GOT3 (cell line): ENCODE measurements around the gene MEDAG.

Source experiments
- DNase-seq: peaks from one replicate; lab custom pipeline; 2025; ENCODE audit warnings: mixed read lengths; lab: John Stamatoyannopoulos, UW

The MEDAG gene

DNA sequence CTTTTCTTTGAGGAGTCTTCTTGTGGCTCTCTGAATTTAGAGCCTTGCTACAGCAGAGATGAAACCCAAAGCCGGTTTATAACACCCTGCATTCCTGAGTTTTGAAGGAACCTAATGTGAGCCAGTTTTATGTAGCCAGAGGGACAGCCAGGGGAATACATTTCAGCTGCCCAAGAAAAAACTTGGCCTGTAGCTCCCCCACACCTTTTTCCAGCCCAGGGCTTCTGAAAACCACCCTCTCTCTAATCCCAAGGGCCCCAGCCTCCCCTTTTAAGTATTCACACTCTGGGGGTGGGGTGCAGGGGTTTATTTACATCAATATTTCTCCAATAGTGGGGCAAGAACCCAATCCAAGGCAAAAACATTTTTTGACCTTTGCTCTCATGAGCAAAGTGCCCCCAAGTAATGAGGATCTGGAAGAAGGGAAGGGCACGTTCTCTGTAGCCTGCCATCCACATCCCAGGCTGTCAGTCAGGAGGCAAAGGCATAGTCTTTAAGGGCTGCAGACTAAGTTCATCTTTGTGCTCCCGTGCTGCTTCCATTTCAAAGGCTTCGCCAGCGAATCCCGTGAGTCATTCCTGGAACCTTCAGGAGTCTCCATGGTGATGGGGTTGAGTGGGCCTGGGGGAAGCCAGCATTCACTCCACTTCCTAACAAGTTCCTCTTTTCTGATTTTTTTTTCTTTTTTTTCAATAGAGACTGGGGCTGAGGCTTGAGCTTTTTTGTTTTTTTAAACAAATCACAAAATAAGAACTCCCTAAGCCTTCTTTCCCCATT, 33.2 kb upstream of the MEDAG start:
- DNase-seq = peak; percentile 28

DNA sequence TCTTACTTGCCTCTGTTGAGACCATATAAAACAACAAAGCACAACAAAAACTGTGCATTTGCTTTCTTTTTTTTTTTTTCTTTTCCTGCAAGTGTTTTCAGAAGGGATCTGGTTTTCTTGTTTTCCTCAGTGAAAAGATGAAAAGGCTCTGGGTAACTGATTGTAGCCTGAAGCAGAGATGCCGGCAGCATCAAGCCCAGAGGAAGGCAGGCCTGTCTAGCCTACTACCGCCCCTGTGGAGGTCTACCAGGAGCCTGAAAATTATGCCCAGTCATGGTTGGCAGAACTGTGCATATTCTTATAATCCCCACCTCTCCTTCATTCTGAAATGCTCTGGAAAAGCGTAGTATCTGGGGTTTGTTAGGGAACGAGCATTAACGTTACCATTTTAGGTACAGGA, 32.6 kb upstream of the MEDAG start:
- DNase-seq = no peak

DNA sequence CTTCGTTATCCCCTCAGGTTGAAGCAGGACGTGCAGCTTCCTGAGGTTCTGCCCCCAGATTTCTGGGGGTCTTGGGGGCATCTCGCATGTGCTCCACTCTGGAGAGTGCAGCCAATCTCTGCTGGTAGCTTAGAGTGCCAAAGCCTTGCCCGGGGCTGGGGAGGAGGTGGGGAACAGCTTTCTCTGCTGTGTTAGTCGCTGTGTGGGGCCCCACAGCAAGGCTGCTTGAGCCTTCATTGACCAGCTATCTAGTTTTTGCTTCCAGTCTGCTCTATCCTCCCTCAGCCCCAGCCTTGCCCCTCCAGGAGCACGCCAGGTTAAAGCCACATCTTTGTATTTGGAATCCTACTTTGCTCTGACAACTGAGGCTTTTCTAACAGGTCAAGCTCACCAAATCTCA, 32.0 kb upstream of the MEDAG start:
- no peak for DNase-seq

DNA sequence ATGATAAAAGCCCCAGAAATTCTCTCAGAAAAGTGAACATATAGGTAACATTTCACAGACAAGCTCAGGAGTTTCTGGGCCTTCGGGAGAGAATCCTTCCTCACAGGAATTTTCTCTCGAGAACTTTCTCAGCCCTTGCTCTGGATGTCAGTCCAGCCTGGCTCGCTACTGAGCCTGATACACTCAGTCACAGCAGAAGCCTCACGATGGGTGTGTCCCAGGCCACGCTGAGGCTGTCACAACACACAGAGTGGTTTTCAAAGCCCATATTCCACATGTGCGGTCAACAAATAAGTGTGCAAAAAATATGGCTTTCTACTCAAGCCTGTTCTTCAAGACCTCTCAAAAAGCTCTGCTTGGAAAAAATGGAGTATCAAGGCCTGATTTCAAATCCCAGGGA, 31.5 kb upstream of the MEDAG start:
- DNase-seq = no peak

DNA sequence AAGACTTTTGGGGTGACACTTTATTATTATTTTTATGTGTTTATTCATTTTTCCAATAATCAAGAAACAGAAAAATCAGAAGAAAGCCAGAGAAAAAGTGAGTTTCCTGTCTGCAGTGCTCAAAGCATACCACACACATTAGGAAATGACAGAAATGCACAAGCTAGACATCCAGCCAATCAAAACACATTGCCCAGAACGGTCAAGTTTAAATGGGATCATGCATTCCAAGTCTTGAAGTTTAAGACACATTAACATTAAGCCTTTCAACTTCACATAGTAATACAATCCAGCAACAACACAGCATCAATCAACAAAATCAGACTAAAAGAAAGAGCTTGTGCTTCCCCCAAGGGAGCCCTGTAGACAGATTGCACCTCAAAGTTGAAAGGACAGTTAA, 28.7 kb upstream of the MEDAG start:
- DNase-seq = no peak

DNA sequence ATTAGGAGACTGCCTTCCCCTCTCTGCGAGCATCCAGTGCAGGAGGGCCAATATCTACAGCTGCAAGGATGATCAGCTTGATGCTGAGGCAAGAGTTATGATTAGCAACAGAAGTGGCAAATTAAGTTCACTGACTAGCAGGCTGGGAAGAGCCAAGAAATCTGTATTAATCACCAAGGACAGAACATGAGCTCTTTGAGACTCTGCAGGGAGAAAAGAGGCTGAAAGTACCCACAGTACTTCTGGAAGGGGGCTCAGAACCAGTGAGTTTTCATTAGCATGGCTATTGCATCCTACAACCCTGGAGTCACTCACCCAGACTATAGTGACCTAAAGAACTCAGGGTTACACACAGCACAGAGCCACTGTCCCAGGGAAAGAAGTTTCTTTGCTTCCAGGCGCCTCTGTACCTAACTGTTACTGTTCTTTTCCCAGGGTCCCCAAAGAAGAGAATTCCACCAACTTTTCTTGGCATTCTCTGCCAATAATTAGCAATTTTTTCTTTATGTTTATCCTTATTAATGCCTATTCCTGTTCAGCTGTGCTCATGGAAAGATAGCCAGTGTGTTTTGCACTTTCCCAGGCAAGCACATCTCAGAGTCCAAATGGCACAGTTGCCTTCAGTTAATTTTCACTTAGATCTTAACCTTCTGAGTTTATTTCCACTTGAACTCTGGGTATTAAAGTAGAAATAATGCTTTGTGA, 25.8 kb upstream of the MEDAG start:
- no peak for DNase-seq

DNA sequence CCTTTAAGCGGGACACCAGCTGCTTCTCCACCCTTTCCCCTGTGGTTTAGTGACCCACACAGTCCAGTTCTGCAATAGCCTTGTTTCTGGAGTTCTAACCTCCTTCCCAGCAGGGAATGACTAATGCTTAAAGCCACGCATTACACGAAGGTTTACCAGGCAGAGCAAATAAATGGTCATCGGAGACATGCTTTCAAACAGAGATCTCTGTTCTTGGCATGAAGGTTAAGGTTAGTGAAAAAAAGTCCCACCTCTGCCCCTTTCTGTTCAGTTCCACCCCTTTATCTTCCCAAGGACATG, 25.3 kb upstream of the MEDAG start:
- no peak for DNase-seq

DNA sequence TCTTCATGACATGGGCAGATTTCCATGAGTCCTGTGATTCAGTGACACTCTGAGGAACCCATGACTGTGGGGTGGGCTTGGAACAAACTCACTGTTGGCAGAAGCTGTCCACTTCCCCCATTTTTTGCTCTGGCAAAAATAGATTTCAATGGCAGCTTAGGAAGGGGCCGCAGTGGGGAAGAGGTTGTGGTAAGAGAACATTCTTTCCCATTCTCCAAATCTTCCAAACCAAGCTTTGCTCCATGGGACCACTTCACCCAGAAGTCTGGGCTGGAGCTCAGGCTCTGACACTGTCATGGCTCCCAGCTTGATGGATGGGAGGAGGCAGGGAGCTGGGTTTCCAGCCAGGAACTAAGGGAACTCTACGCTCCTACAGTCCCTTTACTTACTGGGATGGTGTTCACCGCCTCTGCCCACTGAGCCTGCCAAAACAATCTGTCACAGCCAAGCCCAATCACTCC, 24.9 kb upstream of the MEDAG start:
- DNase-seq = no peak

DNA sequence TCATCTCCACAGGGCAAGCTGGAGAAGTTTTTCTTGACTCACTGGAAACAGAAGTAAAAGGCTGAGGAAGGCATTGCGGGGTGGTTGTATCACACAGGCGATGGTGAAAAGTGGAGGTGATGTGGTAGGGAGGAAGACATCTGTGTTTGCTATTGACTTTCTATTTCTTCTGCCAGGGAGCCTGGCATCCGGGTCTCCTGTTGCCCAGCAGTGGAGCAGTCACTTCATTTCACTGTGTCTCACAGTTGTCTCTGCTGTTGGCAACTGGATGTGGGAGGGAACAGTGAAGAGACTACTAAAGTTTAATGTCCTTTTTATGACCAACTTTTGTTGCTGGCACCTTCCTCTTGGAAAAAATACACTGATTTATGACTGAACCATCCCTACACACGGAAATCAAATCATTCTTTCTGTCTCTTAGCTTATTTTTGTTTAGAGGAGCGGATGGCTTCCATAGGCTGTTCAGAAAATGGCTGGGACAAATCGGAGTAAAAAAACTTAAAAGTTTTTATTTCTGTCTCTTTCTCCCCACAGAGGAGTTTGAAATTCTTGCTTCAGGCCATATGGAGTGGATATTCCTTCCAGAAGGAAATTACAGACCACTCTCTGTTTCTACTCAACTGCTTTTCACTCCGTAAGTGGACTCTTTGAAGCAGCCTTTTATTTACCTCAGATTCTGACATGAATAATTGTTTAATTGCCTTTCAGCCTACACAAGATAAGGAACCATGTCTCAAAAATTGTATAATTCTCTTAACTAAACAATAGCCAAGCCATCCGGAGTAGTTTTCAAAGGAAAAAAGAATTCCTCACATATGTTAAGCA, 23.8 kb upstream of the MEDAG start:
- no peak for DNase-seq

DNA sequence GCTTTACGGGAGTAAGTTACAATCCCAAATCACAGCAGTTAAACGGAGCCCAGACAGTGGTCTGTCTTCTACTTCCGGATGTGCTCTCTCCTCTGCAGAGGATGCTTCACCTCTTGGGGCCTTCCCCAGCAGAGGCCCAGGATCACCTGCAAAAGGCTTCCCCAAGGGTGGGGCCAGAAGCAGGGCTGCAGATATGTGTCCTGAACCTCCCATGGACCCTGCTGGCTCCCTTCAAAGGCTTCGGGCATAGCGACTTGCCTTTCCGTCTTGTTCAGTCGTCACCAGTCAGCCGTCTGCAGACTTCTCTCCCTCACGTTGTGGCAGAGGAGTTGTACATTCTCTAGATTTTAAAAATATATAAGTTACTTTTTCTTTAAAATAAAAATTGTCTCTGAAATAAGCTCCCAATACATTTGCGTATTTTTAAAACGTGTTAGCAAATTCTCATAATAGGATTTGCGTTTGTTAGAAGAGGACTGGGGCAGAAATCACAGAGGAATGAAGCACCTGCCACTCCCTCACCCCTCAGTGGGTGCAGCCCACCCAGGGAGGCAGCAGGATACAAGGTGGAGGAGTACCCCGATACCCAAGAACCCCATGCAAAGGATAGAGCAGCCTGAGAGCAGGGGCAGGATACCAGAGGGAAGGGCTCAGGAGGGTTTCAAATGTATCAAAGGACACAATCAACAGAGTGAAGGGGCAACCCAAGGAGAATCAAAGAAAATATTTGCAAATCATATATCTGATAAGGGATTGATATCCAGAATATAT, 22.9 kb upstream of the MEDAG start:
- DNase-seq = no peak

DNA sequence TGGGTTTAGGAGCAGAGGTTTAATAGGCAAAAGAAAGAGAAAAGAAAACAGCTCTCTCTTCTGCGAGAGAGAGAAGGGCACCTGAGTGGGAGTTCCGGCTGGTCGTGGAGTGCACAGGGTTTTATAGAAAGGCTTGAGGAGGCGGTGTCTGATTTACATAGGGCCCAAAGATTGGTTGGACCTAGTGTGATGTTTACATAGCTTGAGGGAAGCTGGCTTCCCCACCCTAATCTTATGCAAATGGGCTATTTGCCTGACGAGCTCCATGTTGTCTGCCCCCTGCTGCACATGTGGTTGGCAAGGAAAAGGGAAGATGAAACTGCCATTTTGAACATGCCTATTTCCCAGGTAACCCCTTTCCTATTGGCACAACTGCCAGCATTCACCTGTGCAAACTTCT, 21.5 kb upstream of the MEDAG start:
- no peak for DNase-seq

DNA sequence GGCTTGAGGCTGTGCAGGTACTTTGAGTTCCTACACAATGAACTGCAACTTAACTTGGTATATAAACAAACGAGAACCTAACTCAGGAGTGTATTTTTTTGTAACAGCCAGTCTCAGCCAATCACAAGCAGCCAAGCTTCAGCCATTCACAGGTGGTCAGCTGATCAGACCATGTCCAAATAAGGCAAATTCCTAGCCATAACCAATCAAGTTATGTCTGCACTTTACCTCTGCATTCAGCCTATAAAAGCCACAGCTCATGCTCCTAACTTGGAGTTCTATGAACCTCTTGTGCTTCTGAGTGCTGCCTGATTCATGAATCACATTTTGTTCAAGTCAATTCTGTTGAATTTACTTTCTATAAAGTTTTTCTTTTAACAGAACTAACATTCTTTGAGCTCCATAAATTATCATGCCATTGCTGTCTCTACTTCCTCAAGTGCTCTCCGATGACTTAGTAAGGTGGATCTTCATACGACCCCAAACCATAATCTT, 16.8 kb upstream of the MEDAG start:
- DNase-seq = no peak

DNA sequence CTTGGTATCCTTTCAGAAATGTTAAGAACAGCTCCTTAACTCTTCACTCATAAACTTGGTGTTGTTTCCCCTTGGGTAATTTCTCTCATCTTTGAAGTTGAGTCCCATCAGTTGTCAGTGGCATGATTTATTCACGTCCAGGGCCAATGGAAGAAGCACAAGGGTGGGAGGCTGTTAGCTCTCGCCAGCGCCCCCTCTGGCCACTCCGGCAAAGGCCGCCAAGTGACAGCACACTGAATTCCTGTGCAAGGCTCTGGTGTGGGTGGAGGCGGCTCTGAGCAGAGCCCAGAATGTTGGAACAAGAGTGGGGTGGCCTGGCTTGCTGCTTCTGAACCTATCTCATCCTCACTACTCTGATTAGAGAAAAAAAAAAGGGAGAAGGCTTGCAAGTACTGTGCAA, 13.1 kb upstream of the MEDAG start:
- no peak for DNase-seq

DNA sequence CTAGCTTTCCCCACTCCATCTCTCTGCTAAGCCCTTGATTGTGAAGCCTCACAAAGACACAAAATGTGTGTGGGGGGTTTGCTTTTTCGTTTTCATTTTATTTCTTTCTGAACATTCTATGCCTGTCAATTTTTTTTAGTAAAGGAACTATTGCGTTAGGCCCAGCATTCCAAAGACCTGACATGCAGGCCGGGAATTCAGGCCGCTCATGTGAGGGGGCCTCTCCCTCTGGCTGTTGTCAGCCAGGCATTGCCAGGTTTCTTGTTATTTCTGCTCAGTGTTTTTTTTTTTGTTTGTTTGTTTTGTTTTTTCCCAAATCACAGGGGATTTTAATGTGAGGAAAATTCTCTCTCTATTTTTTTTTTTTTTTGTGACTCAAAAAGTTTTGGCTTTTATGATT, 10.3 kb upstream of the MEDAG start:
- no peak for DNase-seq

DNA sequence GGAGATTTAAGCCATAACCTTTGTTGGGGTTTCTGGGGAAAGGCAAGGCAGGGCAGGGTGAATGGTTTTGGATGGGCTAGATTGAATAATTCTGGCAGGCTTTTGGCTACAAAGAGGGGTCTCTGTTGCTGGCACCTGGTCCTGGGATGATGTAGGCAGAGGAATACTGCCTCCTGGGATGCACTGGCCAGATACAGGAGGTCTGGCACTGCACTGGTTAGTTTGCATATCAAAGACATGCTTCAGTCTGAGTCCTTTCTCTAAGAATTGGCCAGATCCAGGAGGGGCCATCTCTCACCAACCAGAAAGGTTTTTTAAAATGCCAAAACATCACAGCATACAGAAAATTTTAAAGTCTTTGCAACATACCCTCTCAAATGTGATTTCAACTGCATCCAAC, 8.0 kb upstream of the MEDAG start:
- DNase-seq = no peak

DNA sequence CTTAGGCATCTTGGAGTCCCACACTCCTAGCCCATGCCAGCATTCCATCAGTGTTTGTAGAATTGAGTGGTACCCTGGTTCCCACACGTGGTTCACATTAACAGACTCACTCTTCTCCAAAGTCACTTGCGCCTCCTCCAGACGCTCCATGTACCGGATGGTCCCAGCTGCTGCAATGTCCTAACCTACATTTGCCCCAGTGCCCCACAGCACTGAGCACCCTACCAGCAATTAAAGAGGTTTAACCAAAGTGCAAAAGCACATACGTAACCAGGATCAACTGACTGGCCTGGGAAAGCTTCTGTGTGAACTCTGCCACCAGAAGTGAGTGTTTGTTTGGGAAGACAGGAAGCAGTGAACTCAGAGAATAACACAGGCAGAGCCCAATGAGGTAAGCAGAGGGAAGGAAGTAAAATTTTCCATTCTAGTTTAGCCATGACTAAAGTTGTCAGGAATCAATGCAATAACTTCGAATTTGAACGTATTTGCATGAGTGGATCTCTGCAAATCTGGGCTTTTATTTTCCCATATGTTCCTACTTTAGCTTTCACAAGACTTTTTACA, 7.3 kb upstream of the MEDAG start:
- DNase-seq = peak; percentile 9

DNA sequence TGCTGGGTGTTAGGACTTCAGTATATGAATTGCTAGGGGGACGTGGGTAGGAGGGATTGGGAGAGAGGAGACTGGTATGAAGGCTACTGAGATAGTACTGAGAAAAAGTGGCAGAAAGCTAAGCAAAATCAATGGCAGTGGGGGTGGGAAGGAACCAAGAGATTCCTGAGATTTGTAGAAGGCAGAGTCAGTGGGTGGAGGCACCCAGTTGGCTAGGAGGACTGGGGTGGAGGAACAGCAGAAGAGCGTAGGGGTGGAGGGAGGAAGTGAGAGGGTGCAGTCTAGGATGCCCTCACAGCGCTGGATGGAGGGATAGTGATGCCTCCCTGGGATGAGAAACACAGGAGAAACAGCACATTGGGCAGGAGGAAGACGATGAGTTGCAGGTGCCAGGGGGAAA, 5.6 kb upstream of the MEDAG start:
- no peak for DNase-seq

DNA sequence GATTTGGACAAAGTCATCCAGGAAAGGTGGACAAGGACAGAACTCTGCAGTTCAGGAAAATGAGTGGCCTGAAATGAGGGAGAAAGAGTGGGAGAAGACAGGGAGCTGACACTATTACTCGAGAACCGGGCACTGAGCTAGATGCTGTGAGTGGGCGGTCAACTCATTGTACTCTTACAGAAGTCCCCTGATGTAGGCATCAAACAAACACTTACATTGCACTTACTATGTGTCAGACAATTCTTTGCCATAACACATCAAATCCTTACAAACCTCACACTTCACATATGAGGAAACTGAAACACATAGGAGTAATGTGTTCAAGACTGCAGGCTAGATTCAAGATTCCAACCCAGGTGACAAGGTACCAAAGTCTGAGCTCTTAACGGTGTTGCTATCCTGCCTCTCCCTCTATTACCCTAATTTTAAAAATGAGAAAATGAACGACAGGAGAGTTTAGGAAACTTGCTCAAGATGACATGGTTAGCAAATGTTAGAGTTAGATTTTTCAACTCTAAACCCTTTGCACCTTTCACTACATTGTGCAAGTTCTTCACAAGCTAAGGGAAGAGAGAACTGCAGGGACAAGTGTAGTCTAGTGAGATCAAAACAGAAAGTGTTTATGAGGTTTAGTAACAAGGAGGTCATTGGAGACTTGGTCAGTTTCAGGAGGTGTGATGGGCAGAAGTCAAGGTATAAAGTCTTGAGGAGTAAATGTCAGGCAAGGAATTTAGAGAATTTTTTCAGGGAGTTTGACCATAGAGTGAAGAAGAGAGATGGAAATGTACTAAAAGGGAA, 4.9 kb upstream of the MEDAG start:
- DNase-seq = no peak

DNA sequence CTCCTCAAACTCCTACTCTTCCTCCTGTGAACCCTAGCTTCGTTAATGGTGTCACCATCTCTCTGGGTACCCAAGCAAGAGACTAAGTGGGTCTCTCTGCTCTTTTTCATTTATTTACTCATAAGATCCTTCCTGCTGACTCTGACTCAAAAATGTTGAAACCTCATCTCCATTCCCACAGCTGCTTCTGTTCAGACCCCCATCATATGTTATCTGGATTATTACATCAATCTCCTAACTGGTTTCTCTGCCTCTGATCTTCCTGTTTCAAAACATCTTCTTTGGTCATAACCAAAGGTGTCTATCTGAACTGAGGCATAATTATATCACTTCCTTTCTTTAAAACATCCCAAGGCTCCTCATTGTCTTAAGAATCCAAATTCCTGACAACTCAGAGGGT, 2.0 kb upstream of the MEDAG start:
- DNase-seq = no peak

DNA sequence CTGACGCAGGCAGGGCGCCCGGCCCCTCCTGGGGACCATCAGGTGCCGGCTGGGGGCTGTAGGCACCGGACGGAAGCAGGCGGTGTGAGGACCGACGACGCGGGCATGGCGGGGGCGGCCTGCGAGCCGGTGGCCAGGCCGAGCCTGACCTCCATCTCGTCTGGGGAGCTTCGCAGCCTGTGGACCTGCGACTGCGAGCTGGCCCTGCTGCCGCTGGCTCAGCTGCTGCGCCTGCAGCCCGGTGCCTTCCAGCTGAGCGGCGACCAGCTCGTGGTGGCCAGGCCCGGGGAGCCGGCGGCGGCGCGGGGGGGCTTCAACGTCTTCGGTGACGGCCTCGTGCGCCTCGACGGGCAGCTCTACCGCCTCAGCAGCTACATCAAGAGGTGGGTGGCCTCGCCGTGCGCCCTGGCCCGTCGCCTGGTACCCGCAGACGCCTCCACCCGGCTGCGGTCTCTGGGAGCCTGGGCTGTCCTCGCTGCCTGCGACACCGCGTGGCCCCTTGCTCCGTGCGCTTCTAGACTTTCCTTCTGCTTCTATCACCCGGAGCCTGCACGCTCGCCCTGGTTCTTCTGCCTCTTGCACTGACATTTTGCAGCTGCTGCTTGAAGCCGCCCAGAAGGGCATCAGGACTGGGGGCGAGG, 460 bp downstream of the MEDAG start:
- no peak for DNase-seq
